CD4-positive, alpha-beta T cell treated with Interleukin-4 for 4 hours (primary cell): Measurements from ENCODE around the gene KRI1.
"Not testable (repeated sequence)": the region's sequence is repeated elsewhere in the genome, so short reads cannot be mapped to it uniquely, and the experiment has no call there.

Experiments used
- DNase-seq: peaks from one replicate; pipeline ENCODE4 v3.0.0-alpha.2; 2020

Gene KRI1

GRCh38 chr19:10549733-10550132 lies 16.1 kb downstream of the KRI1 start:
- DNase-seq: no peak

GRCh38 chr19:10548746-10549276 lies 17.0 kb downstream of the KRI1 start:
- no peak for DNase-seq

- no peak for DNase-seq
Measured at GRCh38 chr19:10546817-10547216, 19.0 kb downstream of the KRI1 start.

- DNase-seq: no peak
Measured at GRCh38 chr19:10544753-10545251, 21.0 kb downstream of the KRI1 start.

- no peak for DNase-seq
Measured at GRCh38 chr19:10544242-10544752, 21.5 kb downstream of the KRI1 start.

GRCh38 chr19:10543420-10544241 lies 22.2 kb downstream of the KRI1 start, which contains the start of gene ATG4D:
TSS of gene ATG4D (plus strand) at chr19:10543904. CDS start at chr19:10544091, 187 bp downstream.
- DNase-seq: peak; percentile 73

- DNase-seq: no peak
Measured at GRCh38 chr19:10543059-10543419, 22.8 kb downstream of the KRI1 start.

- DNase-seq: not testable (repeated sequence)
Measured at GRCh38 chr19:10539016-10539415, 26.8 kb downstream of the KRI1 start.

- DNase-seq: no peak
Measured at GRCh38 chr19:10538204-10538983, 27.4 kb downstream of the KRI1 start.

GRCh38 chr19:10537668-10538067 lies 28.1 kb downstream of the KRI1 start:
- DNase-seq: no peak

- DNase-seq: no peak
Measured at GRCh38 chr19:10535613-10536012, 30.2 kb downstream of the KRI1 start.

GRCh38 chr19:10533646-10534386 lies 32.0 kb downstream of the KRI1 start:
- no peak for DNase-seq

- no peak for DNase-seq
Measured at GRCh38 chr19:10532457-10532856, 33.4 kb downstream of the KRI1 start.

- not testable (repeated sequence) for DNase-seq
Measured at GRCh38 chr19:10526887-10527286, 38.9 kb downstream of the KRI1 start.

- DNase-seq: no peak
Measured at GRCh38 chr19:10525636-10526035, 40.2 kb downstream of the KRI1 start.

GRCh38 chr19:10523135-10523636 lies 42.6 kb downstream of the KRI1 start:
- peak; percentile 53 for DNase-seq

- no peak for DNase-seq
Measured at GRCh38 chr19:10521461-10522171, 44.2 kb downstream of the KRI1 start.

- DNase-seq: no peak
Measured at GRCh38 chr19:10520652-10521318, 45.0 kb downstream of the KRI1 start.

GRCh38 chr19:10519421-10519820 lies 46.4 kb downstream of the KRI1 start:
- no peak for DNase-seq

- peak; percentile 43 for DNase-seq
Measured at GRCh38 chr19:10518444-10519361, 47.1 kb downstream of the KRI1 start.
